ENCODE measurements around the gene POU2F1.
"Not testable (repeated sequence)": the region's sequence is repeated elsewhere in the genome, so short reads cannot be mapped to it uniquely, and the experiment has no call there.

GRCh38 chr1:167319206-167319605 lies 98.5 kb downstream of the POU2F1 start:
- TF ChIP-seq CTCF (IDR thresholded peaks at IDR 0.05; ENCODE audit: poor library complexity, severe bottlenecking); POLR2AphosphoS5 (IDR thresholded peaks at IDR 0.05); RAD21 (conservative IDR thresholded peaks at IDR 0.05); MXI1 (conservative IDR thresholded peaks at IDR 0.05; ENCODE audit: poor library complexity, severe bottlenecking); REST (IDR thresholded peaks at IDR 0.05; ENCODE audit: borderline replicate concordance); EP300 (conservative IDR thresholded peaks at IDR 0.05; ENCODE audit: poor library complexity, severe bottlenecking); TAF1 (IDR thresholded peaks at IDR 0.05; ENCODE audit: low read depth): not testable (repeated sequence)
